ENCODE results near the gene NALCN.

DNA sequence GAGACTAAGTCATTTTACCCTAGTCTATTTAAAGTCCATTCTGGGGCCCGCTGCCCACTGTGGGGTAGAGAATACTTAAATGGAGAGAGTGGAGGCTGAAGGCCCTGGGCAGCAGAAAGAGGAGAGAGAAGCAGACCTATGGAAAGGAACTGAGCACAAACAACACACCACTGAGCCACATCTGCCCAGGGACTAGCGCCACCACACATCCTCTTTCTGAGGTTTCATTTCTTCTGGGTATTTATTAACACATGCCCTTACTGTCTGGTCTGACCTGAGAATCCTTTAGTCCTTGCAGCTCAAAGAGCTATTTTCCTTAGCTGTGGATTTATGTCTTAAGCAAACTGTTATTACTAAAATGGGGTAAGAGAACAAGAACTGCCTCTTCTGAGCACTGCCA lies 154.0 kb downstream of the NALCN start:
- TF ChIP-seq CTCF (tag by site-specific recombination; IDR thresholded peaks at IDR 0.05) (no peak), YY1 (tag by site-specific recombination; IDR thresholded peaks at IDR 0.05) (no peak), ZNF416 (tag by site-specific recombination; IDR thresholded peaks at IDR 0.05) (no peak)
- TF ChIP-seq, protein P1, sequence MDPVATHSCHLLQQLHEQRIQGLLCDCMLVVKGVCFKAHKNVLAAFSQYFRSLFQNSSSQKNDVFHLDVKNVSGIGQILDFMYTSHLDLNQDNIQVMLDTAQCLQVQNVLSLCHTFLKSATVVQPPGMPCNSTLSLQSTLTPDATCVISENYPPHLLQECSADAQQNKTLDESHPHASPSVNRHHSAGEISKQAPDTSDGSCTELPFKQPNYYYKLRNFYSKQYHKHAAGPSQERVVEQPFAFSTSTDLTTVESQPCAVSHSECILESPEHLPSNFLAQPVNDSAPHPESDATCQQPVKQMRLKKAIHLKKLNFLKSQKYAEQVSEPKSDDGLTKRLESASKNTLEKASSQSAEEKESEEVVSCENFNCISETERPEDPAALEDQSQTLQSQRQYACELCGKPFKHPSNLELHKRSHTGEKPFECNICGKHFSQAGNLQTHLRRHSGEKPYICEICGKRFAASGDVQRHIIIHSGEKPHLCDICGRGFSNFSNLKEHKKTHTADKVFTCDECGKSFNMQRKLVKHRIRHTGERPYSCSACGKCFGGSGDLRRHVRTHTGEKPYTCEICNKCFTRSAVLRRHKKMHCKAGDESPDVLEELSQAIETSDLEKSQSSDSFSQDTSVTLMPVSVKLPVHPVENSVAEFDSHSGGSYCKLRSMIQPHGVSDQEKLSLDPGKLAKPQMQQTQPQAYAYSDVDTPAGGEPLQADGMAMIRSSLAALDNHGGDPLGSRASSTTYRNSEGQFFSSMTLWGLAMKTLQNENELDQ (tag by site-specific recombination; IDR thresholded peaks at IDR 0.05; ENCODE audit: low read depth) = no peak

Data from HEK293 (cell line).